Cortex of kidney (tissue), 1 donor: ENCODE results near the gene POM121.
"Not testable (repeated sequence)": the region's sequence is repeated elsewhere in the genome, so short reads cannot be mapped to it uniquely, and the experiment has no call there.

Experiments
- DNase-seq: peaks from one replicate; lab custom pipeline; 2025; lab: John Stamatoyannopoulos, UW

Gene POM121

DNA sequence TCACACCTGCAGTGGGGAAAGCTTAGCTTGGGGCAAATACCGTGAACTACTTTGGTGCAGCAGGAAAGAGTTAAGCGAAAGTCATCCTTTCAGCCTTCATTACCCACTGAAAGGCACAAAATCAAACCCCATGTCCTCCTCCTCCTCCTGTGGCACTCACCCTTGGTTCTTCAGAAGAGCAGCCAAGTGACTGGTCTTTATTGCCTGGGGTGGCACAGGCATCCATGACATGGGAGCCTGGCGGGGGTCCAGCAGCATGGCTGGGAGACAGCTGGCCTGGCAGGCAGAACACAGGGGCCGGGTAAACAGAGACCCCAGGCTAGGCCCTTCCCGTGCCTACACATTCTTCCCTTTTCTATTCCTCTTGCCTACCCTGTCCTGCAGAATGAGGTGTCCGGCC, 24.8 kb downstream of the POM121 start:
- not testable (repeated sequence) for DNase-seq

DNA sequence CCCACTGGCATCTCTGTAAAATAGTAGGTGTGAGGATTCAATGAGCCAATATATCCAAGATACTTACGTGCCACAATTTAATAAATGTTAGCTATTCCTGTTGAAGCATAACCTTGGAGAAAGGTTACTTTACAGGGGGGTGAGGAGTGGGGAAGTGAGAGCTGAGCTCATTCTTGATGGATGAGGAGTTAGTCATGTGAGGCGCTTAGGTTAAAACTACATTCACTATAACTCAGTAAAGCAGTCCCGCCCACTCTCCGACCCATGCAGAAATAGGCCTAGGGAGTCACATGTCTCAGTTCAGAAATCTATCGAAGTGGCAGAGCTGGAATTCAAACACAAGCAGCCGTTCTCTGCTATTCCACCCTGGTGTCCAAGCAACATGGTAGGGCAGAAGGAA, 25.5 kb downstream of the POM121 start:
- DNase-seq, result not testable (repeated sequence)

DNA sequence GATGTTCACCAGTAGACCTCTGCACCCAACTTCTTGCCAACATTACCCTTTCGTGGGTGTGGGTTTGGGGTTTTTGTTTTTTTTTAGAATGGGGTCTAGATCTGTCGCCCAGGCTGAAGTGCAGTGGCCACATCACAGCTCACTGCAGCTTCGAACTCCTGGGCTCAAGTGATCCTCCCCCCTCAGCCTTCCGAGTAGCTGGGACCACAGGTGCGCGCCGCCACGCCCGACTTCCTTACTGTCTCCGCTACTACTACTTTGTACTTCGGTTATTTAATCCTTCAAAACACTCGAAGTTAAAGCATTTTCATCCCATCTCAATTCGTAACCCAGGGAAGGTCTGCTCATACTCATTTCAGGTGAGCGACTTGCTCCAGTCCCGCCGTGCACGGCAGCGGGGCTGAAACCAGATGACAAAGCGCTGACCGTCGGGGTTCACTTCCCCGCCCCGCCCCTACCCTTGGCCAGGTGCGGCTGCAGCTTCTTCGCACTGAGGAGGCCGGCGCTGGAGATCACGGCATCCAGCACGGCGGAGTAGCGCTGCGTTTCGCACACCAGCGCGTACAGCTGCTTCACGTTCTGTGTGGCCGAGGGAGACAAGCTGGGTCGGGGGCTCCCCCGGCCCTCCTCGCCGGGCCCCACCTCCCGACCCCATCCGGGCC, 29.1 kb downstream of the POM121 start:
- not testable (repeated sequence) for DNase-seq

DNA sequence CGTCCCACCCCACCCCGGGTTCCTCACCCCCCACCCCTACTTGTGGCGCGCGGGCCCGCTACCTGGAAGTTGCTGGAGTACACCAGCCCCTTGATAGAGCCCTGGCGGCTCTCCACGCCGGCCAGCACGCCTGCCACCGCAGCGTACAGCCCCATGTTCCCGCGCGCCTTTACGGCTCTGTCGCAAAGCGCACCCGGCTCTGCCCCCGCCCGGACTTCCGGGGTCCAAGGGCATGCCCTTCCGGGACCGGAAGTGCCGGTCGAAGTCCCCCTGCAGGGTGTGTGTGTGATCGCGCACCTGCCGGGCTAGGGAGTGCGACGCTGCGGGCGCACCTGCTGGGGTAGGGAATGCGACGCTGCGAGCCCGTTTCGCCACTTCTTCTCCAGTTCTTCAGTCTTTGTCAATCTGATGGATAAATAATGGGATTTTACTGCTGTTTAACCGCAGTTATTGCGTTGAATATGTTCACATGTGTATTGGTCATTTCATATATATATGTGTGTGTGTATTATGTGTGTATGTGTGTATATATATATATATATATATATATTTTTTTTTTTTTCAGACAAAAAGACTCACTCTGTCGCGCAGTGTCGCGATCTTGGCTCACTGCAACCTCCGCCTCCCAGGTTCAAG, 29.8 kb downstream of the POM121 start:
- DNase-seq, result not testable (repeated sequence)

DNA sequence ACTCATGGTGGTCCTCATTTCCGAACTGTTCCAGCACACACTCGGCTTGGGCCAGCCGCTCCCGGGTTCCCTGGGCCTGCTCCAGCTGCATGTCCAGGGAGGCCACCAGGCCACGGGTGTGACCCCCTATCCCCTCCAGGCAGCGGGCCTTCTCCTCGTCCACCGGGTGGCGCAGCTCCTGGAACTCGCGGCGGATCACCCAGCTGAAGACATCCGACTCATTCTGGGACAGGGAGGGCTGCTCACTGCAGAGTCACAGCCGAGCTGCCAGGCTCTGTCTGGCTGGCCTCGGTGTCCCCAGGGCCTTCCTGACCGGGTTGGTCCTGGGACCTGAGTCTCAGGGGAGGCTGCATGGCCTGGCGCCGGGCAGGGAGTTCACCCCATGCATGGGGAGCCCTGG, 35.1 kb downstream of the POM121 start:
- DNase-seq, result not testable (repeated sequence)

DNA sequence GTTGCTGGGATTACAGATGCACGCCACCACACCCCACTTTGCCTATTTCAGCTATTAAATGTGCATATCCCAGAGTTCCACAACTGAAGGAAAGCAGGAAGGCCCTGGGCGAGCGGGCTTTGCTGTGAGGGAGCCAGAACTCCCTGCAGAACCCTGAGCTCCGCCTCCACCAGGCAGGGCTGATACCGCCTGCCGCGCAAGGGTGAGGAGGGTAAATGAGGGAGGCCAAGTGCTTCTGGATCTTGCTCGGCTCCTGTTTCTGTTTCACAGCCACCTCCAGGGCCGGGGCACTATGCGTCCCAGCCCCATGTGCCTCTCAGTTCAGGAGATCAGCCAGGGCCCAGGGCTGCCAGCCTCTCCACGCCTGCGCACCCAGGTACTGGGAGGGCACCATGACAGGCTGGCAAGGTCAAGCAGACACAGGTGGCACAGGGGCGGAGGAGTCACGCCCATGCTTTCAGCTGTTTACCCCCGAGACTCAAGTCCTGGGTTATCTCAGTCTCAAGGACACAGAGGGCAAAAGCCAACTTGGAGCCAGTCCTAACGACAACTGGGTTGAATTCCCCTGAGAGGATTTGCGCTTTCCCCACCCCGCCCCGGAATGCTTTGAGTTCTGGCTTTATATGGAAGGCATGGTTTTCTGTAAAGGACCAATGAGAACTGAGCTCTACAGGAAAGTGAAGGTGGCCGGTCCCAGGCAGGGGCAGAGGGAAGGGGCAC, 35.9 kb downstream of the POM121 start:
- DNase-seq, result not testable (repeated sequence)

DNA sequence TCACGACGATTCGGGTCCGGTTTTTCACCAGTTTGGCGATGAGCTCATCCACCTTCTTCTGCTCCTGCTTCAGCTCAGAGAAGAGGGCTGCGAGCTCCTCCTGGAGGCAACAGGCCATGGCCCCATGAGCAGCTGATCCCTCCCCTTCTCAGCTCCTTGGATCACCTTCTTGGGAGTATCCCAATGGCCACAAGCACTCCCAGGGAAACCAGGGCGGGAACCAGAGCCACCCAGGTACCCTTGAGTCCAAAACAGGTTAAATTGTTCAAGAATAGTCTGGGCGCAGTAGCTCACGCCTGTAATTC, 36.4 kb downstream of the POM121 start:
- DNase-seq, result not testable (repeated sequence)

DNA sequence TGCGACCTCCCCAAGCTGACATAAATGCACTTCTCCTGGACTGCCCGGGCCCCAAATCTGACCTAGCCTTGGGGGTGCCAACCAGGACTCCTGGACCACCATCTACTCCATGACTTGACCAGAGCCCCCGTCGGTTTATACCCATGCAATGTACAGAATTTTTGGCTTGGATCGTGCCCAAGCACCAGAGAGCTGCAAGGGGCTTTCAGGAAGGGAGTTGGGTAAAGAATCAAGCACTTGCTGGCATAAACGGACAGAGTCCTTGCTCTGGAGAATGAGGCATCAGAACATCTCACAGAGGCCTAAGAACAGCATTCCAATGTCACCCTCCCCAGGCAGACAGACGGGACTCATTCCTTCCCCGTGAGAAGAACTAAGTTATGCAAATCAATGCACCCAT, 38.2 kb downstream of the POM121 start:
- DNase-seq, result not testable (repeated sequence)

DNA sequence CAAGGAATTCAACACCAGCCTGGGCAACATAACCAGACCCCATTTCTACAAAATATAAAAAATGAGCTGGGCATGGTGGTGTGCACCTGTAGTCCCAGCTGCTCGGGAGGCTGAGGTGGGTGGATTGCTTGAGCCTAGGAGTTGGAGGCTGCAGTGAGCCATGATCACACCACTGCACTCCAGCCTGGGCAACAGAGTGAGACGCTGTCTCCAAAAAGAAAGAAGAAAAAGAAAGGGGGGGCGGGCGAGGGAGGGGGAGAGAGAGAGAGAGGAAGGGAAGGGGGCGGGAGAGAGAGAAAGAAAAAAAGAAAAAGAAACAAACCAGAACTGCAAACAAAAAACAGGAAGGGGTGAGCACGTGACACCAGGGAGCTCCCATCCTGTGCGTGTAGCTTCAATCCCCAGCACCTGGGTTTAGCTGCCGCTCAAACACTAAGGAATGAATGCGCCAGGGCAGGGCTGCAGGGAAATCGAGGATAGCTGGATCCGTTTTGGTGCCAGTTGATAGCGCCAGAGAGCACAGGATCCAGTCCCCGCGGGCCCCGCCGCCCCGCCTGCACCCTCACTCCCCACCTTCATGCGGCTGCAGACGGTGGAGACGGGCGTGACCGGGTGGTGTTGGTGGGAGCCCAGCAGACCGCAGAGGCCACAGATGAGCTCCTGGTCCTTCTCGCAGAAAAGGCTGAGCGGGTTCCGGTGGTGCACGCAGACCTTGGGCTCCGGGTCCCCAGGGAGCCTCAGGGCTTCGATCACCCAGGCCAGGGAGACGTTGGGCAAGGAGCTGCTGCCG, 40.5 kb downstream of the POM121 start:
- DNase-seq, result not testable (repeated sequence)

DNA sequence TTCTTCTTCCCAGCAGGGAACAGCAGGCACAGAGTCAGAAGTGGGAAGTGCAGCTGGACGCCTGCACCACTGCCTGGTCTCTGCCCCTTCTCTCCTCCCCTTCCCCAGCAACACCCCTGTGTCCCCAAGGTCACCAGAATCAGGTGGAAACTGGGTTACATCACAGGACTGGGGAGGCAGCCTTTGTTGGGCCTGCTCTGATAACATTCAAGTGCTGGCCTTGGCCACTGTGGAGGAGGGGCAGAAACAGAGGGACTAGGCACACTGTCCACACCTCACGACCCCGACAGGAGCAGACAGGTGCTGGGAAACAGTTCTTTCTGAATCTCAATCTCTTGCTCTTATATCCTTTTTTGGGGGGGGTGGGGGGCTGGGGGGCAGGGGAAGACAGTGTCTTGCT, 42.0 kb downstream of the POM121 start:
- DNase-seq, result not testable (repeated sequence)

DNA sequence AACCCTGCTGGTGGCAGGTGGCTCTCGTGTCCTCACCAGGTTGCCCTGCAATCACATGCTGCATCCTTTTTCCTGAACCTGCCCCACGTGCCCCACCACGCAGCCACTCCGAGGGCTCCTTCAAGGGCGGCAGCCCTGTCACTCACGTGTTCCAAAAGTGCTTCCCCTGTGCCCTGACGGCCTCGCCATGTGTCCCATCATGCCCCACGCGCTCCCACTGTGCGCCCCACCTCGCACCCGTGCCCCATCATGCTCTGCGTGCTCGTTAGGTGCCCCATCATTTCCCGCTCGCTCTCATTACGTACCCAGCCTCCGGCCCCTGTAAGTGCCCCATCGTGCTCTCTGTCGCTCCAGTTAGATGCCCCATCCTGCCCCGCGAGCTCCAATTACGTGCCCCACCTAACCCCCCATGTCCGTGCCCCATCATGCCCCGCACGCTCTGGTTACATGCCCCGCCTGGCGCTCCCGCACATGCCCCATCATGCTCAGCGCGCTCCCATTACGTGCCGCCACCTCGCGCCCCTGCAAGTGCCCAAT, 44.2 kb downstream of the POM121 start, which contains the start of gene TRIM74:
Gene TRIM74 (minus strand): TSS at position 487 of the 537 bp plus-strand sequence. CDS start 3,309 bp downstream, outside the sequence.
- DNase-seq, result not testable (repeated sequence)

DNA sequence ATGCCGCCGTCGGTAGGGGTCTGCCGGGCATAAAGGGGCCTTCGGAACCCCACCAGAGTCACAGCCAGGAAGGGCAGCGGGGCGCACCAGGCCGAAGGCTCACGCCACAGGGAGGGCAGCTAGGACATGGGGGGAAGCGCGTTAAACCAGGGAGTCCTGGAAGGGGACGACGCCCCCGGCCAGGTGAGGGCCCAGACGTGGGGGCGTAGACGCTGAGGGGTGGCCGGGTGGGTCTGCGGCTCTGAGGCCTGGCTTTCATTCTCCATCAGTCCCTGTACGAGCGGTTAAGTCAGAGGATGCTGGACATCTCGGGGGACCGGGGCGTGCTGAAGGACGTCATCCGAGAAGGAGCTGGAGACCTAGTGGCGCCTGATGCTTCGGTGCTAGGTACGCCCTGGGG, 44.8 kb downstream of the POM121 start:
- not testable (repeated sequence) for DNase-seq

DNA sequence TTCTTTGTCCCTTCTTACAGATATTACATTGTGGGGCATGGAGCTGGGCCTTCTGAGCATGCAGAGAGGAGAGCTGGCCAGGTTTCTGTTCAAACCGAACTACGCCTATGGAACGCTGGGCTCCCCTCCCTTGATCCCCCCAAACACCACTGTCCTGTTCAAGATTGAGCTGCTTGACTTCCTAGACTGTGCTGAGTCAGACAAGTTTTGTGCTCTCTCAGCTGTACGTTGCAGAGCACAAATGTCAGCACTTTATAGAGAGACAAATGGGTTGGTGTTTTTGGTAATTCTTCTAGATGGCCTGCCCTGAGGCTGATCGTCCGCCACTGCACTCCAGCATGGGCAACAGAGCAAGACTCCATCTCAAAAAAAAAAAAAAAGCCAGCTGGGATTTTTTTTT, 46.6 kb downstream of the POM121 start:
- DNase-seq, result not testable (repeated sequence)

DNA sequence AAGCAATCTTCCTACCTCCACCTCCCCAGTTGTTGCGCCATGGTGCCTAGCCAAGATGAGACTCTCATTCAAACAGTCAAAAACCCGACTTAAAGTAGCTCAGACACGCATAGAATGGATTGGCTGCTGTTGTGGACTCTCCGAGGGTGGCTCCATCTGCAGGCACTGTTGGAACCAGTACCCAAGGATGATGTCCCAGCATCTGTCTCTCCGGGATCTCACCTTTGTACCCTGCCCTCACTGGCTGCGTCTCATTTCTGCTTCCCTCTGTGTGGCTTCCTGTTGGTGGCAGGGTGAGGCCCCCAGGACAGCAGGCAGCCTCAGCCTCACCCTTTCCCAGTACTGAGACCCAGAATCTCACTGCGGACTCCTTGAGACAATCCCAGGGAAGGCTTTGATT, 49.9 kb downstream of the POM121 start:
- DNase-seq, result not testable (repeated sequence)

DNA sequence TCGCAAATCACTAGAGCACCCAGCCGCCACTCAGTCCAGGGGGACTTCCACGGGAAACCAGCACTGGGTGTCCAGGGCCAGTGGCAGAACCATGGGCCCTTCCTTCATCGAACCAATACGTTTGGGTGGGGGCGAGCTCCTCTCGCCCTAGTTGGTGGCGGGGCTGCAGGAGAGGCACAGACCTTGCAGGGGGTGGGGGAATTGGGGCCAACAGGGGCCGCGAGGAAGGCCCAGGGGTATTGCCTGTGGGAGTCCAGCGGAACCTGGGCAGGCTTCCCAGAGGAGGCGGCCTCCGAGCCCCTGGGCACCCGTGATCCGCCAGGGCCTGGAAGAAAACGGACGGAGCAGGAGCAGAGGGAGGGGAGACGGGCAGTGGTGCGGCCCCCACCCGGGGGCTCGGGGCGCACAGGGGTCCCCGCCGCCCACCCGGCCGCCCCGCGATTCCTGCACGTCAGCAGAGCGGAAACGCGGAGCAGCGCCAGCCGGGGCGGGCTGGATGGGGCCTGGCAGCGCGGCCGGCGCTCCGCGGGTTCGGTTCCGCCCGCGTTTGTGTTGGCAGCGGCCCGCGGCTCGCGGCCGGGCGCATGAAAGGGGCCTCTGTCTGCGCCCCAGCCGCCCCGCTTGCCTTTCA, 50.9 kb downstream of the POM121 start:
- DNase-seq, result not testable (repeated sequence)

DNA sequence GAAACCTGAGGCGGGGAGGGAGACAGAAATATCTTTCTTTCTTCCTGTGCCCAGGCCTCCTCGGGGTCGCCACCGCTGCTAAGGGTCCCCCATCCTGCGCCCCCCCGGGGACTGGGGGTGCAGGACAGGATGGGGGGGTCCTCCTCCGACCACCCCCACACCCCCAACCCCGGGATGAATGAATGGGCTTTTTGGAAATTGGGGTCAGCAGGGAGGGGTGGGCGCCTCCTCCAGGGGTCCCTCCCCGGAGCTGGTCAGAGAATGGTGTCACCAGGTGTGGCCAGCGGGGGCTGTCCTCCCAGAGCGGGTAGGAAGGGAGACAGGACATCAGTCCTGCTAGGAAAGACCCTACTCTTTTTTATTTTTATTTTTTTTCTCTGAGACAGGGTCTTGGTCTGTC, 51.5 kb downstream of the POM121 start:
- not testable (repeated sequence) for DNase-seq

DNA sequence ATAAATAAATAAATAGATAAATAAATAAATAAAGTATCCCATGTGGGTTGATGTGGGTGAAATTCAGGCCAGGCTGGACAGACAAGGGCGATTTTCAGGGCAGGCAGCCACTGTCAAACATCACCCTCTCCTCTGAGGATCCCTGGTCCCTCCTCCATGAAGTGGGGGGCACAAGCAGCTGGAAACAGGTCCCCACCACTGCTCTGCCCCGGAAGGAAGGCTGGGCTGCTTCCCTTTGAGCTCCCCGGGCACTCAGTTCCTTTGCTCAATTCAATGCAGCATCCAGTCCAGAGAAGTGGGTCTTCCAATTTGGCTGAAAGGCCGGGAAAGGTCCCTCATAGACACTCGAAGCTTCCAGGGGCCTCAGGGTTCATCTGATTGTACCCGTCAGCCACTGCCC, 55.5 kb downstream of the POM121 start:
- not testable (repeated sequence) for DNase-seq

DNA sequence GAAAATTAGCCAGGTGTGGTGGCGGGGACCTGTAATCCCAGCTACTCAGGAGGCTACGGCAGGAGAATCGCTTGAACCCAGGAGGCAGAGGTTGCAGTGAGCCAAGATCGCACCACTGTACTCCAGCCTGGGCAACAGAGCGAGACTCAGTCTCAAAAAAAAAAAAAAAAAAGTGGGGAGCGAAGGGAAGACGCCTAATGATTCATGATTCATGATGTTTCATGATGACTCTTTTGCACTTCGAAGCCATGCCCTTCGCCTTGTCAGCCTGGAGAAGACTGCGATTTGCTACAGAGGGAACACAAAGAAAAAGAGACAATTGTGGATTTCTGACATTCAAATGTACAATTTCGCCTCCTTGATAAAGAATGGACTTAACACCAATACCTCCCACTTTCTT, 57.2 kb downstream of the POM121 start:
- DNase-seq, result not testable (repeated sequence)

DNA sequence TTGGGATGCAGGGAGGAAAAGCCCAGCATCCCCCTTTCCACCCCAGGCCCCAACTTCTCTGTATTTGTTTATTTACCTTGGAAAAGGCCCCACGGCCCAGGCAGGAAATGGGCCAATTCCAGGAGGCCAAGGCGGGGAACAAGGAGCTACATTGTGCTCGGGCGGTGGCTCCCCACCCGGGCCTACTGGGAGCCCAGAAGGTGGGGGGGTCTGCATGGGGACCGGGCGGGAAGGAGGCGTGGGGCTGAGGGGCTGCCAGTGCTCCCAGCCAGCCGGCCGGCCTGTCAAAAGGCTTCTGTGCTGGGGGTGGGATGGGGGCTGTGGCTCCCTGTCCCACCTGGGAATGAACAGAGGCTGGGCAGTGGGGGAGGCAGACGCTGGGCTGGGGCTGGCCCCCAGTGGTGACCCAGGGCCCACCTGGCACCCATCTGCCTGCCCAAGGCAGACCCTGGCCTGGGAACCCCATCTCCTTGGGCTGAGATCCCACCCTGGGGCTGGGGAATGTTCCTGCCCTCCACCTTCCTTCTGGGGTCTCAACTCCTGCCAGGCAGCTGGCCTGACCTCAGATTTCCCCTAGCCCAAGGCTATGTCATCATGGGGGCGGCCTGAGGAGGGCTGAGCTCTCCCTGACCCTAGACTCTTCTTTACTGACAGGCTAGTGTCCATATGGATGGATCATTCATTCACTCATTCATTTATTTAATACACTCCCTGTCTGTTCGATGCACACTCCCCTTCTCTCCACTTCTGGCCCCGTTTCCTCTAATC, 65.4 kb downstream of the POM121 start:
- not testable (repeated sequence) for DNase-seq

DNA sequence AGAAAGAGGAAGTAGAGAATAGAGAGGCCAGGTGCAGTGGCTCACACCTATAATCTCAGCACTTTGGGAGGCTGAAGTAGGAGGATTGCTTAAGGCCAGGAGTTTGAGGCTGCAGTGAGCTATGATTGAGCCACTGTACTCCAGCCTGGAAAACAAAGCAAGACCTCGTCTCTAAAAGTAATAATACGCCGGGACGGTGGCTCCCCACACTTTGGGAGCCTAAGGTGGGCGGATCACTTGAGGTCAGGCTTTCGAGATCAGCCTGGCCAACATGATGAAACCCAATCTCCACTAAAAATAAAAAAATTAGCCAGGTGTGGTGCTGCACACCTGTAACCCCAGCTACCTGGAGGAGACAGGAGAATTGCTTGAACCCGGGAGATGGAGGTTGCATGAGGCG, 70.6 kb downstream of the POM121 start:
- DNase-seq, result not testable (repeated sequence)

DNA sequence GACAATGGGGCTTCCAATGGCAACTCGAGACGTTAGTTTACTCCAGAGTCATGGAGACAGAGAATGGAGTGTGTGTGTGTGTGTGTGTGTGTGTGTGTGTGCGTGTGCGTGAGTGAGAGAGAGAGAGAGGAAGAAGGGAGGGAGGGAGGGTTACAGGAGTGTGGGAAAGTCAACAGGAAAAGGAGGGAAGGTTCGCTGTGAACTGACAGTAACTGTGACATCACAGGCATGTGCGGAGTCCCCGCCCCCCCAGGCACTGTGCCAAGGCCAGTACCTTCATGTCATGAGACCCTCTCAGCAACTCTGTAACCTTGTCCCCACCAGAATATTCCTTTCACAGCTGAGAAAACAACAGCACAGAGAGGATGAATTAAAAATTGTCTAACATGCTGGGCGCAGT, 72.6 kb downstream of the POM121 start:
- DNase-seq, result not testable (repeated sequence)
